ENCODE results near the gene ECE1.
A peak's percentile ranks its signal among the peaks of the same experiment; 100 is the strongest.

Gene ECE1

GRCh38 chr1:21307663-21308305 is 17.5 kb upstream of the ECE1 start:
- peak; percentile 33 for DNase-seq

GRCh38 chr1:21307210-21307609 is 16.9 kb upstream of the ECE1 start:
- no peak for DNase-seq

GRCh38 chr1:21305900-21306189 is 15.6 kb upstream of the ECE1 start:
- DNase-seq, result no peak

- no peak for DNase-seq
These were observed 15.1 kb upstream of the ECE1 start for GRCh38 chr1:21305155-21305899.

GRCh38 chr1:21304488-21304887 is 14.2 kb upstream of the ECE1 start:
- DNase-seq, result no peak

- no peak for DNase-seq
These were observed 12.8 kb upstream of the ECE1 start for GRCh38 chr1:21302747-21303715.

GRCh38 chr1:21301794-21302440 is 11.7 kb upstream of the ECE1 start:
- DNase-seq, result no peak

GRCh38 chr1:21300774-21301173 is 10.5 kb upstream of the ECE1 start:
- no peak for DNase-seq

- DNase-seq, result no peak
These were observed 9.6 kb upstream of the ECE1 start for GRCh38 chr1:21299780-21300395.

GRCh38 chr1:21298981-21299391 is 8.7 kb upstream of the ECE1 start:
- DNase-seq, result no peak

GRCh38 chr1:21297975-21298374 is 7.7 kb upstream of the ECE1 start:
- no peak for DNase-seq

GRCh38 chr1:21296509-21297354 is 6.5 kb upstream of the ECE1 start:
- no peak for DNase-seq

- no peak for DNase-seq
These were observed 5.3 kb upstream of the ECE1 start for GRCh38 chr1:21295545-21295944.

GRCh38 chr1:21295002-21295401 is 4.7 kb upstream of the ECE1 start:
- DNase-seq, result peak; percentile 61

GRCh38 chr1:21294266-21294989 is 4.2 kb upstream of the ECE1 start:
- DNase-seq, result peak; percentile 84

GRCh38 chr1:21293537-21294265 is 3.4 kb upstream of the ECE1 start:
- peak; percentile 70 for DNase-seq

- peak; percentile 70 for DNase-seq
These were observed 2.8 kb upstream of the ECE1 start for GRCh38 chr1:21292984-21293536.

- DNase-seq, result no peak
These were observed 2.3 kb upstream of the ECE1 start for GRCh38 chr1:21292503-21292983.

- DNase-seq, result no peak
These were observed 1.7 kb upstream of the ECE1 start for GRCh38 chr1:21291964-21292363.

GRCh38 chr1:21291184-21291583 is 921 bp upstream of the ECE1 start:
- no peak for DNase-seq

Data from activated T-cell treated with anti-CD3 and anti-CD28 coated beads, Interleukin-2, amount 50 U/mL, for 1 hour (primary cell).